ENCODE results near the gene HPCAL4. TPM values are rescaled to one million over a fixed set of nuclear protein-coding genes. Genes with fewer than 3 reads are reported as not detected.

Gene HPCAL4
- polyA plus RNA-seq, 1 experiment = not detected

GRCh38 chr1:39678889-39679288 is 12.3 kb downstream of the HPCAL4 start:
- ChIA-PET CTCF (interaction anchor here (1.8 kb wide), 1 partner anchor 20 kb away, joined by 6 read pairs; no protein-coding TSS in a partner anchor), POLR2A (no interaction called here)

GRCh38 chr1:39677645-39678044 is 13.6 kb downstream of the HPCAL4 start:
- Histone ChIP-seq H3K27ac (ENCODE audit: low read depth, low read length) (no peak overlapping the region), H3K27me3 (ENCODE audit: control insufficient read depth, insufficient read depth, low read length) (peaks cover 65% of the 10 kb centered on the region), H3K9me3 (ENCODE audit: control insufficient read depth, insufficient read depth, low read length) (no peaks in the 10 kb centered on the region), H3K4me3 (ENCODE audit: low read depth, low read length) (no peak overlapping the region)
- POLR2A ChIA-PET = no interaction called here
- no peak for DNase-seq (ENCODE audit: low read depth, low spot score)
- CTCF ChIA-PET = interaction anchor here (0.8 to 1.8 kb wide), 3 partner anchors 19 to 72 kb away, joined by 3 to 6 read pairs (median 3); no protein-coding TSS in a partner anchor
- TF ChIP-seq CTCF (IDR thresholded peaks at IDR 0.05; ENCODE audit: low read depth, low read length) = no peak

More at GRCh38 chr1:39678889-39679288, 12.3 kb downstream of the HPCAL4 start:
- H3K4me3 ChIP-seq (ENCODE audit: low read depth, low read length) = no peak overlapping the region
- DNase-seq (ENCODE audit: low read depth, low spot score) = no peak
- no peak for TF ChIP-seq CTCF (IDR thresholded peaks at IDR 0.05; ENCODE audit: low read depth, low read length)
- no peak overlapping the region for H3K27ac ChIP-seq (ENCODE audit: low read depth, low read length)
- H3K27me3 ChIP-seq (ENCODE audit: control insufficient read depth, insufficient read depth, low read length) = peaks cover 66% of the 10 kb centered on the region
- H3K9me3 ChIP-seq (ENCODE audit: control insufficient read depth, insufficient read depth, low read length) = no peaks in the 10 kb centered on the region; the same call in 1 of the 2 replicates

GRCh38 chr1:39676948-39677548 is 14.2 kb downstream of the HPCAL4 start:
- no peaks in the 10 kb centered on the region for H3K9me3 ChIP-seq (ENCODE audit: control insufficient read depth, insufficient read depth, low read length)
- no peak overlapping the region for H3K4me3 ChIP-seq (ENCODE audit: low read depth, low read length)
- ChIA-PET CTCF (interaction anchor here (0.8 to 1.8 kb wide), 3 partner anchors 18 to 71 kb away, joined by 3 to 6 read pairs (median 3); no protein-coding TSS in a partner anchor), POLR2A (no interaction called here)
- H3K27ac ChIP-seq (ENCODE audit: low read depth, low read length) = no peak overlapping the region
- H3K27me3 ChIP-seq (ENCODE audit: control insufficient read depth, insufficient read depth, low read length) = peaks cover 65% of the 10 kb centered on the region
- DNase-seq (ENCODE audit: low read depth, low spot score) = no peak
- TF ChIP-seq CTCF (IDR thresholded peaks at IDR 0.05; ENCODE audit: low read depth, low read length) = no peak

- POLR2A ChIA-PET = no interaction called here
- CTCF ChIA-PET = interaction anchor here (0.9 to 1.4 kb wide), 3 partner anchors 17 to 43 kb away, joined by 3 to 7 read pairs (median 3); no protein-coding TSS in a partner anchor
- Histone ChIP-seq H3K27me3 (ENCODE audit: control insufficient read depth, insufficient read depth, low read length) (peaks cover 67% of the 10 kb centered on the region), H3K27ac (ENCODE audit: low read depth, low read length) (no peak overlapping the region), H3K9me3 (ENCODE audit: control insufficient read depth, insufficient read depth, low read length) (no peaks in the 10 kb centered on the region; the same call in 1 of the 2 replicates), H3K4me3 (ENCODE audit: low read depth, low read length) (no peak overlapping the region)
- DNase-seq (ENCODE audit: low read depth, low spot score) = no peak
- no peak for TF ChIP-seq CTCF (IDR thresholded peaks at IDR 0.05; ENCODE audit: low read depth, low read length)
Observed at GRCh38 chr1:39675220-39675619, 16.0 kb downstream of the HPCAL4 start.

- no peak overlapping the region for H3K27ac ChIP-seq (ENCODE audit: low read depth, low read length)
- POLR2A ChIA-PET = no interaction called here
- no peak overlapping the region for H3K4me3 ChIP-seq (ENCODE audit: low read depth, low read length)
- H3K27me3 ChIP-seq (ENCODE audit: control insufficient read depth, insufficient read depth, low read length) = peaks cover 67% of the 10 kb centered on the region
- TF ChIP-seq CTCF (IDR thresholded peaks at IDR 0.05; ENCODE audit: low read depth, low read length) = no peak
- CTCF ChIA-PET = interaction anchor here (0.8 to 9.4 kb wide), 9 partner anchors 8 to 135 kb away, joined by 3 to 128 read pairs (median 5); partner anchors contain the start of gene PABPC4
- DNase-seq (ENCODE audit: low read depth, low spot score) = no peak
- no peaks in the 10 kb centered on the region; the same call in 1 of the 2 replicates for H3K9me3 ChIP-seq (ENCODE audit: control insufficient read depth, insufficient read depth, low read length)
Observed at GRCh38 chr1:39673215-39673614, 18.0 kb downstream of the HPCAL4 start.

All from AG04450 (cell line).